PC-9 (cell line): ENCODE measurements around the gene ITPRIP.

Source experiments
- CTCF ChIP-seq: fragments of 200-600 bp; sonication (generic); conservative IDR thresholded peaks from 2 replicates; pipeline ENCODE4 v1.6.1; 2017; ENCODE audit warnings: mixed run types, antibody characterized with exemption, mild to moderate bottlenecking, moderate library complexity
- EZH2 ChIP-seq: fragments of 200-600 bp; sonication (generic); IDR thresholded peaks from 2 replicates; pipeline ENCODE4 v1.8.0; 2017; ENCODE audit warnings: antibody characterized with exemption, low read depth

GRCh38 chr10:104368381-104368780 is 30.1 kb upstream of the ITPRIP start:
- TF ChIP-seq CTCF: no peak
- TF ChIP-seq EZH2: no peak
